Stimulated activated CD4-positive, alpha-beta T cell treated with anti-CD3 and anti-CD28 coated beads, TNF-alpha, amount 100 ng/mL, for 48 hours (primary cell): ENCODE results near the gene PSME4.
A peak's percentile ranks its signal among the peaks of the same experiment; 100 is the strongest.
"Not testable (repeated sequence)": the region's sequence is repeated elsewhere in the genome, so short reads cannot be mapped to it uniquely, and the experiment has no call there.

Source experiments
- DNase-seq, 3 donors: peaks; one replicate each; pipeline ENCODE4 v3.0.0-alpha.2; 2020; ENCODE audit warnings: low read depth in 3 of 3

PSME4 gene

DNA sequence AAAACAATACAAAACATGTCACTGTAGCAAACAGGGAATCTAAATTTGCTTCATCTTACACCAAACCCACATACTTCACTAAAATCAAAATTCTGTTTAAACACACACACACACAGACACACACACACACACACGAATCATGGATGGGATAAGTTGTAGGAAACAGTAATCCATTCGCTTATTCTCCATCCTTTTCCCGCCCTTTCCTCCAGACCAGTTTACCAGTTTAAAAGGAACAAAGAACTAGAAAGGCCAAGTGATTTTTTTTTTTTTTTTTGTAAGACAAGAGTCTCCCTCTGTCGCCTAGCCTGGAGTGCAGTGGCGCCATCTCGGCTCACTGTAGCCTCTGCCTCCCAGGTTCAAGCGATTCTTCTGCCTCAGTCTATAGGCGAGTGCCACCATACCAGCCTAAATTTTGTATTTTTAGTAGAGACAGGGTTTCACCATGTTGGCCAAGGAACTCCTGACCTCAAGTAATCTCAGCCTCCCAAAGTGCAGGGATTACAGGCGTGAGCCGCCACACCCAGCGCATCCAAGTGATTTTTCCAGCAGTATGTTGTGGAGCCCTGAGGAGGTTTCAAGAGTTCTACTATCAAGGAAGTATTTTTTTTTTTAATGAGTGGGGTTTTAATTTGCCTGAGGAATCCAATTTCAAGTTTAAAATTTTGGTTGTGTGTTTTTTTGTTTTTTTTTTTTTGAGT, 5.7 kb downstream of the PSME4 start:
- DNase-seq, result no peak

DNA sequence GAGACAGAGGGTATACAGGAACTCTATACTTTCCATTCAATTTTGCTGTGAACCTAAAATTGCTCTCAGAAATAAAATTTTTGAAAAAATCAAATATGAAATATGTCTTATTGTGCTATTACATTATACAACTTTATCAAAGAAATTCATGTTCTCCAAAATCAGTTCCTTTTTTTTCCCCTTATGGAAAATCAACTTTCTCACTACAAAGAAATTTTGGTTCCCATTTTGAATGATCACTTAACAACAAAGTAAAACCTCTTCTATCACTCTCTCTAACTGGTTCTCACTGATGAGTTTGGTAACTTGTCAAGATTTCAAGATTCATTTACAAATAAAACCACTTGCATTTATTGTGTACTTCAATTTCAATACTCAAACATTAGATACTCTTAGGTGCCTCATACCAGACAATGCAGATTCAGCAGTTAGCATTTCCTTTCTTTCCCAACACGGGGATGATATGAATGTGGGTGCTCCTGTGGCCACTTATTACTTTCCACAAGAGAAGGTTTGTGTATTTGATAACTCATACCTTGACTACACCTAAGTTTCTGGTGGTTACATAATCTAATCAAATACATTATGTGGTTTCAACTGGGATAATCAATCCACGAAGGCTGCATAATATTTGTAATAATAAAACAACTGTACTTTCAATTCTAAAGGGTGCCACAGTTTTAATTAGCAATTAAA, 6.4 kb downstream of the PSME4 start:
- no peak for DNase-seq

DNA sequence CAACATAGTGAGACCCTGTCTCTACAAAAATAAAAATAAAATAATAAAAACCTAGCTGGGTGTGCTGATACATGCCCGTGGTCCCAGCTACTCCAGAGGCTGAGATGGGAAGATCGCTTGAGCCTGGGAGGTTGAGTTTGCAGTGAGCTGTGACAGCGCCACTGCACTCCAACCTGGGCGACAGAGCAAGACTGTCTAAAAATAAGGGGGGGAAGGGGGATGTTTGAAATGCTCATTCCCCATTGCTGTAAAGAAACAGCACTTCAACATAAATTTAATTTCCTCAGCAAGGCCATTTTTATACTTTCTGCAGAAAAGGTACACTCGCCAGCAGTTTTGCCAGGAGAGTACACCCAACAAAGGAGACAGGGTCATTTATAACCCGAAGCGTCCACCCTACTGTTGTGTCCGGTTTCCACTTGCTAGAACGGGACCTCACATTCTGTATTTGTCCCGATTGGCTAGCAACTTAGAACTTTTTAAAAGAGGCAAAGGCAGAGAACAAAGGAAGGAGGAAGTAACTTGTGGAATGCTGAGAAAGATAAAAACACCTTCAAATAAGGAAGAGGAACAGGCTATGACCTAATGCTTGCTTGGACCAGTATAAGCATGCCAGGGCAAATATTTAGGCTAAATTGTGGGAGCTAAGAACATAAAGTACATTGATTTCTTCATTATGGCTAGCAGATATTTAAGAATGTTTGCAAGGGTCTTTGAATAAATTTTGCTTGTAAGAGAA, 9.1 kb downstream of the PSME4 start:
- DNase-seq, result not testable (repeated sequence)

DNA sequence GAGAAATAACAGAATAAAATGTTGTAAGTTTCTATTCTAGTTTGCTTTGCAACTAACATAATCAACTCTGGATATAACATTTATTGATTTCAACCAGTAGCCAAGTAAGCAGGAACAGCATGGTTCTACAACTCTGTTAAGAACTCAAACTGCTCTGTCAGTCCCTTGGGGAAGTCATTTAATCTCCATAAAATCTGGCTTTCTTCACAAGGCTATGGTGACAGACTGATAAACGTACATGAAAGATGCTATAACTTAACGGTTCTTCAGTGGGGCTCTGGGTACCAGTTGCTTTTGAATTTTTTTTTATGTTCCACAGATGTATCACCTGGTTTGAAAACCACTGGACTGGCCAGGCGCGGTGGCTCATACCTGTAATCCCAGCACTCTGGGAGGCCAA, 10.3 kb downstream of the PSME4 start:
- no peak for DNase-seq

DNA sequence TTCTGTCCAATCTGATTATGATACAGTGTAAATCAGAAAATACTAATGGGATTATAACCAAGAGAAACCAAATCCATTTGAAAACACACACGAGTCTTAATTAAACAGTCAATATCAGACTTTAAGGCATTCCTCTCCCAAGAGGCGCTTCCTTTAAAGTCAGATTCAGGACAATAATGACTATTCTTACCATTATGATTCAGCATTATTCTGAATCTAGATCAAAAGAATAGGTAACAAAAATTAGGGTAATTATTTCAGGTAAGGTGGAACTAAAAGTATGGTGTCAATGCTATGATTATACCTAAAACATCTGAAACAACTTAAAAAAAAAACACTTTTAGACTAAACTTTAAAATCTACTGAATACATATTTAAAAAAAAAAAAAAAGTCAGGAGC, 12.3 kb downstream of the PSME4 start:
- DNase-seq, result no peak

DNA sequence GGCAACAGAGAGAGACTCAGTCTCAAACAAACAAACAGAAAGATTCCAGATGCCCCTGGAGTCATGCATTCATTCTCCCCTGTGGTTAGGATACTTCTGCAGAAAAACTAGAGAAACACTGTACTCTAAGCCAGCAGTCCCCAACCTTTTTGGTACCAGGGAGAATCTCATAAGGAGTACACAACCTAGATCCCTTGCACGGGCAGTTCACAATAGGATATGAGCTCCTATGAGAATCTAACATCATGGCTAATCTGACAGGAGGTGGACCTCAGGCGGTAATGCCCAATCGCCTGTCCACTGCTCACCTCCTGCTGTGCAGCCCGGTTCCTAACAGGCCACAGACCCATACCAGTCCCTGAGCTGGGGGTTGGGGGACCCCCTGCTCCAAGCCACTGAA, 18.3 kb downstream of the PSME4 start:
- no peak for DNase-seq

DNA sequence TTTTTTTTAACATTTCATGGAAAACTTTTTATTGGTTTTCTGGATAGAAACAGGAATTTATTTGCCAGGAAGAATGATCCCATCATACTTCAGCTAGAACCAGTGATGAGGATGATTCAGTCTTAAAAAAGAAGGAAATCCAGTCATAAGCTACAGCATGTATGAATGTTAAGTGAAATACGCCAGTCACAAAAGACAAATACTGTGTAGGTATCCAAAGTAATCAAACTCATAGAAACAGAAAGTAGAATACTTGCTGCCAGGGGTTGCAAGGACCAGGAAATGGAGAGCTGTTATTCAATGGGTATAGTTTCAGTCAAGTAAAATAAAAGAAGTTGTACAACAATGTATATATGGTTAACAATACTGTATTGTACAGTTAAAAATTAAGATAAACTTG, 21.3 kb downstream of the PSME4 start:
- no peak for DNase-seq

DNA sequence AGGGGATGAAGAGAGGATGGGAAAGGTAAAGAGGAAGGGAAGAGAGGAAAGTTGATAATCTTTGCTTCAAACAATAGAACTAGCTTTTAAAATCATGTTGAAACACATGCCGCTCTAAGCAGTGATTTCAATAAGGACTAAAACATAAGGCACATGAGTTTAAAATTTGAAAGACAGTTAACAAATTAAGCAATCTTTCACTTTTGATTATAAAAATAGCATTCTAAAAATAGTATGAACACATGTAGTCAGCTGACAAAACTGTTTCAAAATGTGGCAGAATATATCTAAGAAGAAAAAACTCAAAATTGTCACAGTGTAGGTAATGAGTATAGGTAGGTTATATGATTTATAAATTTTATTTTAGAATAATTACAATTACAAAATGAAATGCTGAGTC, 25.3 kb downstream of the PSME4 start:
- DNase-seq, result no peak

DNA sequence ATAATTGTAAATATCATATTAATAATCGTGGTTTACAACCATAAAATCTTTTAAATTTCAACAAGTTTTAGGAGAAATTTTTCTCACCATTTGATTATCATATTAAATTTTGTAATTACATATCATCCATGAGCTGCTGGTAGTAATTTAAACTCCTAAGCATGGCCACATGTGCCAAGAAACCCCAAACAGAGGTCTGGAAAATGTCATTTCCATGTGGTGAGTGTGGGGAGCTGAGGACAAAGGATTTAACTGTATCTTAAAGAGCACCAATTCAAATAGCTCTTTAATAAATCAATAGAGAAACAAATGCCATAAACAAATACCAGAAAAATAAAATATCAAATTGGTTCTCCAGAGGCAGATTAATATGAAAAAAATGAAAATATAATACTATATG, 26.3 kb downstream of the PSME4 start:
- no peak for DNase-seq

DNA sequence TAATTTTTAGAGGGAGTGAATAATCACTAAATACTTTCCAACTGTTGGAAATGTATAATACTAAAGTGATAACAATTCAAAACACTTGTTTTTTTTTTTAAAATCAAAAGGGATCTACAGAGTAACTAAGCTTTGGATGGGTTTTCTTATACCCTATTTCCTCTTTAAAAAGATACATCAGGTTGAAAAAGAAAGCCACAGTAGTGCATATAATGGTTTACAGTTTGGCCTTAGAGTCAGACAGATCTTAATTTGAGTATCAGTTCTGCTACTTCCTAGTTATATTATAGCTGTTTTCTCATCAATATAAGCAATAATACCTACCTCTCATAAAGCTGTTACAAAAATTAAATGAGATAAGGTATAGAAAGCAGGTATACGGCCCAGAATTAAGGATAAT, 28.5 kb downstream of the PSME4 start:
- DNase-seq, result no peak

DNA sequence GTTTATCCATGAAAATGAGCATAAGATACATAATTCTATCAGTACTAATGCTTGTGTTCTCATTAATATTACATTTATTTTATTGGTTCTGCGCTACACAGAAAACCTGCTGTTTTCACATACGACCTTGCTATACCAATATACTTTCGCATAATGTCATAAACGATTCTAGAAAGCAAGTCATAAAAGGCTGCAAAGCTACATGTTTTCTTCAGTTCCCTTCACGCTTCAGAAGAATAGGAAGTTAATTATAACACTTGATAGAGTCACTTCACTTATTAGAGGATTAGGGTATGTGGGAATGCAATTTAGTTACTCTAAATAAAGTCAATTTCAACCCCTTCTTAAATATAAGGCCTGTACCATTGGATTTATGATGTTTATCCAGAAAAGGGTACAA, 29.0 kb downstream of the PSME4 start:
- DNase-seq, result no peak

DNA sequence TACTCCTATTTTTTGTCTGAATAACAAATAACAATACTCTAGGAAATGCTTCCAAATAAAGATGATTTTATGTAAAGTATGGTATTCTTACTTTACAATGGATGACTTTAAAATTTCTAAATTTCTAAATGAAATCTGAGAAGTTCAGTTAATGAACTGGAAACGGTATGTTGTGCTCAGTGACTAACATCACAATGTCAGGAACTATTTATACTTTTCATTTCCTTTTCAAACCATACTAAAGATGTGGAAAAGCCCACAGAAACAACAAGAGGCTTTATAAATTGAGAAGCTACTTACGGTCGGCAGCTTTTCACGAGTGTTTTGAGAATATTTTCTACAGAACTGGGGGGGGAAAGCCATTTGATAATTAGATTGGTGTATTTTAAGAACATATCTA, 31.1 kb downstream of the PSME4 start:
- DNase-seq, result no peak

DNA sequence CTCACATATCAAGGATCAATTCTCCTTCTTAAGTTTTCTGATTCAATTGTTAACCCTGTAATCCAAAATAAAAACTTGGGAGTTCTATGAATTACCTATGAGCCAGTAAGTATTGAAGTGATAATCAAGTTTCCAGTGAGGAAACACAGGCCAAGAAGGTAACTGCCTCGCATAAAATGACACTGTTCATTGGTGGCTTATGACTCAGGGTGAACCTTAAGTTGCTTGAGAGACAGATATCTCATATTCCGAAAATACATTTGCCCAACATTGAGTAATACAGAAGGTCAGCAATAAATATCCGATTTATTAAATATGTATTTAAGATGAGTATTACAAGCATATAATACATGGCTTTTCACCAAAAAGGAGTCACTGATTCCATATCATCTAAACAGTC, 31.9 kb downstream of the PSME4 start:
- no peak for DNase-seq

DNA sequence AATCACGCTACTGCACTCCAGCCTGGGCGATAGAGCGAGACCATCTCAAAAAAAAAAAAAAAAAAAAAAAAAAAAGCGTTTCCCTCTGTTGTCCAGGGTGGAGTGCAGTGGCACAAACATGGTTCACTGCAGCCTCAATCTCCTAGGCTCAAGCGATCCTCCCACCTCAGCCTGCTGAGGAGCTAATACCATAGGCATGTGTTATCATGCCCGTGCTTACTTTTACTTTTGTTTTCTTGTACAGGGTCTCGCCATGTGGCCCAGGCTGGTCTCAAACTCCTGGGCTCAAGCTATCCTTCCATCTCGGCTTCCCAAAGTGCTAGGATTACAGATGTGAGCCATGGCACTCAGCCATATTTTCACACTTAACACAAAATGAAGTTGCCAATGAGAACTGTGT, 37.5 kb downstream of the PSME4 start:
- no peak for DNase-seq

DNA sequence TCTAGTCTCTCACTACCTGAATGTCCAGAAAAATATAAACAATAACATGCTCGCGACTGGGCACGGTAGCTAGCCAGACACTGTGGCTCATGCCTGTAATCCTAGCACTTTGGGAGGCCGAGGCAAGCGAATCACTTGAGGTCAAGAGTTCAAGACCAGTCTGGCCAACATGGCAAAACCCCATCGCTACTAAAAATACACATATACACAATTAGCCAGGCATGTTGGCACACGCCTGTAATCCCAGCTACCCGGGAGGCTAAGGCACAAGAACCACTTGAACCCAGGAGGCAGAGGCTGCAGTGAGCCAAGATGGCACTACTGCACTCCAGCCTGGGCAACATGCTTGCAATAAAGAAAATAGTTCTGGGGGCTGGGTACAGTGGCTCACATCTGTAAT, 44.5 kb downstream of the PSME4 start:
- not testable (repeated sequence) for DNase-seq

DNA sequence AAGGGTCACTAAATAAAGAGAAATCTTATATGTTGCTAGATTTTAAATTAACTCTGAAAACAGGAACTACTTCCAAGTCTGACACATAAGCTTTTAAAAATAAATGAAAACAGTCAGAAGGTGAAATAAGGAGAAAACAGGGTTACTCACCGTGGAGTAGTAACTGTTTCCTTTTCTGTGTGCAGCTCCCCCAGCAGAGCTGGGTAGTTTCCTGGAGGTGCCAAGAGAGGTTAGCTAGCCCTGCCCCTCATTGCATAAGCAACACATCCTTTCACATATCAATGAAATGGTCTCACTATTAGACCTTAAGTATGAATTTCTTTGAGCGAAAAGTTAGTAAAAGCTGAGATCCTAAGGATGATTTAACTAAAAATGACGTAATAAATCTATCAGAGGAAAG, 57.1 kb downstream of the PSME4 start:
- peak in 2 of 3 donors; percentile 13 to 14 for DNase-seq

DNA sequence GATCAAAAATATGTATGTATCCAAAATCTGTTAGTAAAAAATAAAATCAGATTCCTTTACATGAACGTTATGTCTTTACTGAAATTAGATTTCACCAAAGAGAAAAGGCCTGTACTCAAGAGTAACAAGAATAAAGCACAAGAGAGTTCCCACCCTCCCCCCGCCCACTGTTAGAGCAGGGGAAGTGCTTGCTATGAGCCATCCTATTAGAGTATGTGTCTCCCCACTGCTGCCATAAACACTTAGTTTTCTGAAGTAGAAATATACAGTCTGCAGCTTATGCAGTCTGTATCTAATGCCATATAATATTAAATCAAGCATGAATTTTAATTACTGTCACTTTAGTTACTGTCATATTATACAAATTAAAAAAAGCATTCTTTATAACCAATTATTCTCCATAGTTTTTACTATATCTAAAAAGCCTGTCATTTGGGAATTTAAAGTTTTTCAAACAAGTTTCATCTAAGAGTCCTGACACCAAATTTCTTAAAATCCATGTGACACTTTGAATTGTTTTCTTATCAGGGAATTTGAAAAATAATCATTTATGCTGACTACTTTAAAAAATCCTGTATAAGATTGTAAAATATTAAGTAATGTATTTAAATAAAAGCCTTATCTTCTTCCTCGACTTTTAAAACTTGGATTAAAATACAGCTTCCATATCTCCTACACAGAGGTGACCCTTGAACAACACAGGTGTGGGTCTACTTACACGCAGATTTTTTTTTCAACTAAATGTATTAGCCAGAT, 59.2 kb downstream of the PSME4 start:
- no peak for DNase-seq

DNA sequence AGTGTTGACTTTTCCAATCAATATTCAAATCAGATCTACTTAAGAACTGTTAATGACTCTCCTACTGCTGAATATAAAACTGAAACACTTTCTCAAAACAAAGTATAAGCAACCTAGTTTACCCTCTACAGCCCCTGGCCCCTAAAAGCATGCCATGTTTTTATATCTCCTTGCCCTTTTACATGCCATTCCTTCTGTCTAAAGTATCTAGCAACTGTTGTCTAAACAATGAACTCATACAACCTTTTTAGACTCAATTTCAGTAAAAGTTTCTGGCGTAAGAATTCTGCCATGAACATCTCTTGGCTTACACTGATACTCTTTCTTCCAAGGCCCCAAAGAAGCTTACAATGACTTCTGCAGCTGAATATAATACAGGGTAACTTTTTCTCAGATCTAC, 63.2 kb downstream of the PSME4 start:
- DNase-seq, result no peak

DNA sequence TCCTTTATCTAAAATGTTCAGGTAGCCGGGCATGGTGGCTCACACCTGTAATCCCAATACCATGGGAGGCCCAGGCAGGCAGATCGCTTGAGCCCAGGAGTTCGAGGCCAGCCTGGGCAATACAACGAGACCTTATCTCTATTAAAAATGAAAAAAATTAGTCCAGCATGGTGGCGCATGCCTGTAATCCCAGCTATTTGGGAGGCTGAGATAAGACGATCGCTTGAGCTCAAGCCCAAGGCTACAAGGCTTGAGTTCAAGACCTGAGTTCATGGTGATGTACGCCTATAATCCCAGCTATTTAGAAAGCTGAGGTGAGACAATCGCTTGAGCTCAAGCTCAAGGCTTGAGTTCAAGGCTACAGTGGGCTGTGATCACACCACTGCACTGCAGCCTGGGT, 65.4 kb downstream of the PSME4 start:
- DNase-seq, result no peak

DNA sequence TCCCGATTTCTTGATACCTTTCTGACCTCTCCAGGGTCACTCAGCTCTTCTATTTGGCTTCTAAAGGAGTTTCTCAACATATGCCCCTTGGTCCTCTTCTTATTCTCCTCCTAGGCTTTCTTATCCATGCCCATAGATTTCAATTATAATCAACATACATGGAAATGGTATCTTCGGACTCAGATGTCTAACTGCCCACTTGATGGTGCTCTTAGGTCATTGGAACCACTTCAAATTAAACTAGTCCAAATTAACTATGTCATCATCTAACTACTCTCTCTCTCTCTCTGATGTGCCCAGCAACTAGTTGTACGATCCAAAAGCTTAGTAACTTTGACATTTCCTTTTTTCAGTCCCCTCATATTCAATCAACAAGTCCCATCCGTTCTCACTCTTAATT, 67.8 kb downstream of the PSME4 start:
- no peak for DNase-seq

DNA sequence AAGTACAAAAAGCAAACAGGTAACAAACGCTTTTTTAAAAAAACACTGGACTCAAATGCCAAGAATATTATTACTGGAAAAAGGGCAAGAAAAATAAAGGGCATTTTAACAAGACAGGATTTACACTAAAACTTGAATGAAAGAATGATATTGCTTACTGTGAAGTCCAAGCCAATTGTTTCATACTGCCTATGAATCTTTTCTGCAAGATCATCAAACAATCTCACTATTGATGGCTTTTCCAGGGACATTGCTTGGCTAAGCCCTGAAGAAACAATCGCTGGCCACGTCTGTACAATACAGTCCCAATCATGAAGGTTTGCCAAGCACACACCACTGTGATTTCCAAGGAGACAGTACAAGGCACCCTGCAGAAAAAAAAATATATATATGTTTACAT, 69.6 kb downstream of the PSME4 start:
- no peak for DNase-seq

DNA sequence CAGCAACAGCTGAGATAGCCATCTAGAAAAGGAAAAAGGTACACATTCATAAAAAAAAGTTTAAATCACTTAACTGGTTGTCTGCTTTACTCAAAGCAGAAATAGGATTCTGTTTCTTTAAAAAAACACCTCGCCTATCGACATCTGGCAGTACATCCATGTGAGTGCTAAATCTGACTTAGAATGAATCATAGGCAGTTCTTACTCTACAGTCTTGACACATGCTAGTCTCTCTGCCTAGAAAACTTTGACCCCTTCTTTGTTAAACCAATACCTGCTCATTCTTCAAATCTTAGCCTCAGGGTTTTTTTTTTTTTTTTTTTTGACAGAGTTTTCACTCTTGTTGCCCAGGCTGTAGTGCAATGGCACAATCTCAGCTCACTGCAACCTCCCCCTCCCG, 73.9 kb downstream of the PSME4 start:
- no peak for DNase-seq
